GM12891 (cell line): ENCODE data around the gene WDR1.

Source experiments
- POLR2A ChIP-seq: IDR thresholded peaks from 2 replicates; pipeline ENCODE4 v1.6.1; 2011; ENCODE audit warnings: low read depth, low read length, control low read depth
- POLR2AphosphoS5 ChIP-seq: IDR thresholded peaks from 2 replicates; pipeline ENCODE4 v1.6.1; 2011; ENCODE audit warnings: low read depth, low read length, control low read depth
- POU2F2 ChIP-seq: IDR thresholded peaks from 2 replicates; pipeline ENCODE4 v1.6.1; 2011; ENCODE audit warnings: low read depth, mild to moderate bottlenecking, control low read depth, low read length, moderate library complexity
- TAF1 ChIP-seq: IDR thresholded peaks from 2 replicates; pipeline ENCODE4 v1.6.1; 2011; ENCODE audit warnings: low read depth, low read length, control low read depth

GRCh38 chr4:10066206-10066605, 50.4 kb downstream of the WDR1 start:
- TF ChIP-seq POLR2A = no peak
- no peak for TF ChIP-seq POLR2AphosphoS5
- TF ChIP-seq TAF1 = no peak
- TF ChIP-seq POU2F2 = no peak
